ENCODE measurements around the gene KDM5B. TPM values are rescaled to one million over a fixed set of nuclear protein-coding genes. Genes with fewer than 3 reads are reported as not detected.
A peak's percentile ranks its signal among the peaks of the same experiment; 100 is the strongest.

KDM5B gene
- total and polyA plus RNA-seq, 9 of the 15 experiments (the other 6 are each of a cell fraction or from before 2014, with no cell fraction given): 15.4 to 90.6 (median 57.1) TPM

DNA sequence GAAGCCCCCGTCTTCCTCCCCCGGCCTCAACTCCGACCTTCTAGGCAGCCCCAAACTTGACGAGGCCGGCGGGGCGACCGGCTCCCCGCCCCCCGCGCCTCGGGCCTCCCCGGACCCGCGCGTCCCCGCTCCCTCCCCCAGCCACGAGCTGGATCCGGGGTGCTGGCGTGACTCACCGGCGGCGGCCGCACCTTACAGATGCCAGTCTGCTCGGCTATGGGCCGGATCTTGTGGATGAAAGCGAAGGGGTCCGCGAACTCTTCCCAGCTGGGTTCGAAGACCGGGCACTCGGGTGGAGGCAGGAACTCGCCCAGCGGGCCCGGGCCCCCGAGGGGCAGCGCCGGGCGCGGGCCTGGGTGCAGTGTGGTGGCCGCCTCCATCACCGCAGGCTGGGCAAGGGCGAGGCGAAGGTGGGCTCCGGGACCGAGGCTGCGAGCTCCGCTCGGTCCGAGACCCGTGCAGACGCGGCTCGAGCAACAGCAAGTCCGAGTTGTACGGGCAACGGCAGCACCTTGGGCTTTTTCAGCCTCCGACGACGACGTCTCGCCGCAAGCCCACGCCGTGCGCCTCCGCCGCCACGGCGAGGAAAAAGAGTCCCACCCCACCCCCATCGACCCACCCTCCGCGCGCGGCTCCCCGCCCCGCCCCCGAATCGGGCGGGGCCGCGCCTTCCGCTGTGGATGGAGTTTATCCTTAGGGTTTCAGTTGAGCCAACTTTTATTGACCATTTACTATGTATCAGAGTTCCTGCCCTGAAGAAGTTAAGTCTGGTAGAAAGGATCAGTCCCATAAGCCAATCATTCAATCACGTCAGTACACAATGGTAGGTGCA is at the start of gene KDM5B (continued):
- no peak for TF ChIP-seq MGA (IDR thresholded peaks at IDR 0.05)
- TF ChIP-seq ZNF445 (CRISPR knock-in tag; IDR thresholded peaks at IDR 0.05; ENCODE audit: low read depth): no peak
- TF ChIP-seq SMAD2 (IDR thresholded peaks at IDR 0.05; ENCODE audit: low read depth, low read length): no peak
- TF ChIP-seq, protein P1, sequence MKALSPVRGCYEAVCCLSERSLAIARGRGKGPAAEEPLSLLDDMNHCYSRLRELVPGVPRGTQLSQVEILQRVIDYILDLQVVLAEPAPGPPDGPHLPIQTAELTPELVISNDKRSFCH (CRISPR knock-in tag; IDR thresholded peaks at IDR 0.05): no peak
- TF ChIP-seq, protein P1 (tag; IDR thresholded peaks at IDR 0.05): 0 out of 2 replicates have a peak, but pooled peaks have one; percentile 32
- TF ChIP-seq MTF1 (CRISPR knock-in tag; IDR thresholded peaks at IDR 0.05; ENCODE audit: borderline replicate concordance): no peak
- no peak for TF ChIP-seq ETS2 (tag; IDR thresholded peaks at IDR 0.05; ENCODE audit: borderline replicate concordance, poor library complexity, severe bottlenecking)
- TF ChIP-seq CSDE1 (IDR thresholded peaks at IDR 0.05): no peak
- TF ChIP-seq BCOR (IDR thresholded peaks at IDR 0.05): peak; percentile 29; the same call in 1 of the 2 replicates
- TF ChIP-seq SIRT6 (IDR thresholded peaks at IDR 0.05; ENCODE audit: low read depth, low read length): no peak
- TF ChIP-seq, protein P2, sequence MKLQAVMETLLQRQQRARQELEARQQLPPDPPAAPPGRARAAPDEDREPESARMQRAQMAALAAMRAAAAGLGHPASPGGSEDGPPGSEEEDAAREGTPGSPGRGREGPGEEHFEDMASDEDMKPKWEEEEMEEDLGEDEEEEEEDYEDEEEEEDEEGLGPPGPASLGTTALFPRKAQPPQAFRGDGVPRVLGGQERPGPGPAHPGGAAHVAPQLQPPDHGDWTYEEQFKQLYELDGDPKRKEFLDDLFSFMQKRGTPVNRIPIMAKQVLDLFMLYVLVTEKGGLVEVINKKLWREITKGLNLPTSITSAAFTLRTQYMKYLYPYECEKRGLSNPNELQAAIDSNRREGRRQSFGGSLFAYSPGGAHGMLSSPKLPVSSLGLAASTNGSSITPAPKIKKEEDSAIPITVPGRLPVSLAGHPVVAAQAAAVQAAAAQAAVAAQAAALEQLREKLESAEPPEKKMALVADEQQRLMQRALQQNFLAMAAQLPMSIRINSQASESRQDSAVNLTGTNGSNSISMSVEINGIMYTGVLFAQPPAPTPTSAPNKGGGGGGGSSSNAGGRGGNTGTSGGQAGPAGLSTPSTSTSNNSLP (IDR thresholded peaks at IDR 0.05; ENCODE audit: borderline replicate concordance, low read depth, low read length): no peak
- TF ChIP-seq ILK (tag; IDR thresholded peaks at IDR 0.05; ENCODE audit: borderline replicate concordance, low read depth): no peak
- TF ChIP-seq DMBX1 (CRISPR knock-in tag; IDR thresholded peaks at IDR 0.05; ENCODE audit: borderline replicate concordance): no peak

Measured in K562 (cell line).